WTC11 (cell line): Measurements from ENCODE around the gene LYL1.

Experiments
- CTCF ChIP-seq: fragments of 200-600 bp; IDR thresholded peaks from 2 replicates; pipeline ENCODE4 v1.8.0; 2022; ENCODE audit warnings: antibody characterized with exemption
- ETV6 ChIP-seq: sonication (generic); formaldehyde crosslinking; IDR thresholded peaks from 2 replicates; pipeline ENCODE4 v1.8.1; 2022; ENCODE audit warnings: mild to moderate bottlenecking, missing genetic modification reagents
- JUN ChIP-seq: sonication (generic); formaldehyde crosslinking; IDR thresholded peaks from 2 replicates; pipeline ENCODE4 v1.8.0; 2023; ENCODE audit warnings: mild to moderate bottlenecking, missing genetic modification reagents
- MAX ChIP-seq: sonication (generic); formaldehyde crosslinking; IDR thresholded peaks from 2 replicates; pipeline ENCODE4 v1.8.0; 2022; ENCODE audit warnings: mild to moderate bottlenecking, missing genetic modification reagents
- MXD4 ChIP-seq: fragments of 250-450 bp; sonication (Bioruptor Pico); IDR thresholded peaks from 2 replicates; pipeline ENCODE4 v1.8.0; 2021; ENCODE audit warnings: mild to moderate bottlenecking, moderate library complexity, borderline replicate concordance
- STAT6 ChIP-seq: sonication (generic); formaldehyde crosslinking; conservative IDR thresholded peaks from 2 replicates; pipeline ENCODE4 v1.8.1; 2023; ENCODE audit warnings: mild to moderate bottlenecking, low read depth, missing genetic modification reagents, moderate library complexity
- USF1 ChIP-seq: sonication (generic); formaldehyde crosslinking; IDR thresholded peaks from 2 replicates; pipeline ENCODE4 v1.8.0; 2022; ENCODE audit warnings: mild to moderate bottlenecking, missing genetic modification reagents

- no peak for TF ChIP-seq CTCF
- peak; percentile 84; the same call in 1 of the 2 replicates for TF ChIP-seq MAX (CRISPR knock-in tag)
- no peak for TF ChIP-seq MXD4
- no peak for TF ChIP-seq USF1 (CRISPR knock-in tag)
- no peak for TF ChIP-seq STAT6
- TF ChIP-seq JUN (CRISPR knock-in tag): no peak
- no peak for TF ChIP-seq ETV6 (CRISPR knock-in tag)
Measured at GRCh38 chr19:13095934-13096927, 6.4 kb downstream of the LYL1 start.
